H9 (cell line): Measurements from ENCODE around the gene GSS. TPM values are rescaled to one million over a fixed set of nuclear protein-coding genes. Genes with fewer than 3 reads are reported as not detected.
A peak's percentile ranks its signal among the peaks of the same experiment; 100 is the strongest.

Source experiments
- DNase-seq: peaks from one replicate; pipeline ENCODE4 v3.0.0-alpha.2; 2017
- H2AFZ ChIP-seq: one replicate; pipeline ENCODE4 v1.6.1; 2013; ENCODE audit warnings: mild to moderate bottlenecking, low read length, control low read depth, moderate library complexity
- H2AK5ac ChIP-seq: 2 replicates; pipeline ENCODE4 v1.6.1; 2013; ENCODE audit warnings: low read length, control low read depth, mixed read lengths; ENCODE audit not compliant: insufficient read length
- H2BK120ac ChIP-seq: one replicate; pipeline ENCODE4 v1.6.1; 2013; ENCODE audit warnings: low read depth, mild to moderate bottlenecking, low read length, control low read depth, inconsistent platforms; ENCODE audit not compliant: poor library complexity, severe bottlenecking
- H2BK12ac ChIP-seq: 2 replicates; pipeline ENCODE4 v1.6.1; 2013; ENCODE audit warnings: low read length, control low read depth, mixed read lengths, low read depth; ENCODE audit not compliant: insufficient read length
- H2BK15ac ChIP-seq: 2 replicates; pipeline ENCODE4 v1.6.1; 2013; ENCODE audit warnings: low read depth, low read length, control low read depth
- H2BK20ac ChIP-seq: one replicate; pipeline ENCODE4 v1.6.1; 2013; ENCODE audit warnings: low read depth, mild to moderate bottlenecking, low read length, control low read depth, inconsistent platforms; ENCODE audit not compliant: poor library complexity, severe bottlenecking
- H2BK5ac ChIP-seq: 2 replicates; pipeline ENCODE4 v1.6.1; 2013; ENCODE audit warnings: low read length, control low read depth, mixed read lengths; ENCODE audit not compliant: insufficient read length
- H3K14ac ChIP-seq: 2 replicates; pipeline ENCODE4 v1.6.1; 2013; ENCODE audit warnings: low read length, control low read depth; ENCODE audit not compliant: insufficient read depth
- H3K18ac ChIP-seq: 2 replicates; pipeline ENCODE4 v1.6.1; 2013; ENCODE audit warnings: low read depth, mild to moderate bottlenecking, mixed read lengths, low read length, control low read depth; ENCODE audit not compliant: insufficient read length
- H3K23ac ChIP-seq: 2 replicates; pipeline ENCODE4 v1.6.1; 2013; ENCODE audit warnings: low read length, control low read depth, mixed read lengths, low read depth; ENCODE audit not compliant: insufficient read length
- H3K23me2 ChIP-seq: 2 replicates; pipeline ENCODE4 v1.6.1; 2013; ENCODE audit warnings: low read depth, mild to moderate bottlenecking, mixed read lengths, low read length, control low read depth; ENCODE audit not compliant: insufficient read length, poor library complexity, severe bottlenecking
- H3K27ac ChIP-seq: 2 replicates; pipeline ENCODE4 v1.5.1; 2013; ENCODE audit warnings: low read length, control low read depth, mixed read lengths, low read depth; ENCODE audit not compliant: insufficient read length
- H3K27me3 ChIP-seq: 2 replicates; pipeline ENCODE4 v1.6.1; 2013; ENCODE audit warnings: low read length, control low read depth, inconsistent platforms; ENCODE audit not compliant: insufficient read depth
- H3K4ac ChIP-seq: 2 replicates; pipeline ENCODE4 v1.6.1; 2013; ENCODE audit warnings: low read depth, mild to moderate bottlenecking, control low read depth, inconsistent platforms, low read length, moderate library complexity
- H3K4me1 ChIP-seq: 2 replicates; pipeline ENCODE4 v1.6.1; 2013; ENCODE audit warnings: low read length, control low read depth, inconsistent platforms; ENCODE audit not compliant: insufficient read depth
- H3K4me2 ChIP-seq: 2 replicates; pipeline ENCODE4 v1.6.1; 2013; ENCODE audit warnings: low read length, control low read depth, mixed read lengths; ENCODE audit not compliant: insufficient read length, insufficient read depth
- H3K56ac ChIP-seq: 2 replicates; pipeline ENCODE4 v1.6.1; 2013; ENCODE audit warnings: low read depth, mild to moderate bottlenecking, mixed read lengths, low read length, control low read depth; ENCODE audit not compliant: insufficient read length
- H3K79me1 ChIP-seq: 2 replicates; pipeline ENCODE4 v1.6.1; 2013; ENCODE audit warnings: low read depth, mild to moderate bottlenecking, moderate library complexity, low read length, control low read depth, inconsistent platforms; ENCODE audit not compliant: insufficient read depth, poor library complexity, severe bottlenecking
- H3K79me2 ChIP-seq: 2 replicates; pipeline ENCODE4 v1.6.1; 2013; ENCODE audit warnings: low read length, control low read depth, inconsistent platforms; ENCODE audit not compliant: insufficient read depth
- H3K9ac ChIP-seq: 2 replicates; pipeline ENCODE4 v1.6.1; 2013; ENCODE audit warnings: low read length, control low read depth, mixed read lengths; ENCODE audit not compliant: insufficient read length; ENCODE audit errors: extremely low read depth
- H3K9me3 ChIP-seq: one replicate; pipeline ENCODE4 v1.6.1; 2013; ENCODE audit warnings: low read depth, low read length, inconsistent platforms; ENCODE audit not compliant: control insufficient read depth
- H3T11ph ChIP-seq: one replicate; pipeline ENCODE4 v1.6.1; 2013; ENCODE audit warnings: mild to moderate bottlenecking, low read length, control low read depth, inconsistent platforms
- H4K20me1 ChIP-seq: one replicate; pipeline ENCODE4 v1.6.1; 2013; ENCODE audit not compliant: control insufficient read depth, insufficient read length, insufficient read depth
- H4K5ac ChIP-seq: 2 replicates; pipeline ENCODE4 v1.6.1; 2013; ENCODE audit warnings: low read depth, mild to moderate bottlenecking, mixed read lengths, low read length, control low read depth; ENCODE audit not compliant: insufficient read length
- H4K8ac ChIP-seq: replicated peaks from 2 replicates; pipeline ENCODE4 v1.6.1; 2013; ENCODE audit warnings: low read length, control low read depth, mixed read lengths, low read depth; ENCODE audit not compliant: insufficient read length
- H4K91ac ChIP-seq: 2 replicates; pipeline ENCODE4 v1.6.1; 2013; ENCODE audit warnings: low read depth, mild to moderate bottlenecking, moderate library complexity, mixed read lengths, low read length, control low read depth; ENCODE audit not compliant: insufficient read length
- H3K27ac Mint-ChIP-seq, 3 experiments: 2 replicates in 2 of 3; 3 replicates in 1 of 3; pipeline ENCODE4 v1.8.0; 2020 to 2021; ENCODE audit warnings: mixed read lengths in 3 of 3, mild to moderate bottlenecking in 1 of 3, moderate library complexity in 1 of 3
- H3K27me3 Mint-ChIP-seq: 2 replicates; pipeline ENCODE4 v1.8.0; 2021; ENCODE audit warnings: low read depth, mild to moderate bottlenecking, moderate library complexity, mixed read lengths
- H3K36me3 Mint-ChIP-seq, 3 experiments: 2 replicates in 2 of 3; 3 replicates in 1 of 3; pipeline ENCODE4 v1.8.0; 2020 to 2021; ENCODE audit warnings: low read depth in 3 of 3, mixed read lengths in 3 of 3; ENCODE audit not compliant: insufficient read depth in 1 of 3
- H3K4me1 Mint-ChIP-seq, 2 experiments: 2 replicates each; pipeline ENCODE4 v1.8.0; 2020; ENCODE audit warnings: mixed read lengths in 2 of 2
- H3K4me3 Mint-ChIP-seq, 2 experiments: 2 replicates in 1 of 2; 3 replicates in 1 of 2; pipeline ENCODE4 v1.8.0; 2020 to 2021; ENCODE audit warnings: mild to moderate bottlenecking in 2 of 2, mixed read lengths in 2 of 2, moderate library complexity in 1 of 2
- H3K9me3 Mint-ChIP-seq, 2 experiments: 2 replicates in 1 of 2; 3 replicates in 1 of 2; pipeline ENCODE4 v1.8.0; 2020; ENCODE audit warnings: mild to moderate bottlenecking in 2 of 2, mixed read lengths in 2 of 2, moderate library complexity in 1 of 2
- CTCF ChIP-seq: fragments of 200-600 bp; sonication (generic); conservative IDR thresholded peaks from 3 replicates; pipeline ENCODE4 v1.8.0; 2021; ENCODE audit warnings: antibody characterized with exemption, mild to moderate bottlenecking
- WGBS: extraction: QIAGEN DNeasy Blood & Tissue Kit; methylation state at CpG from one replicate; pipeline ENCODE4 v1.1.7; 2013; ENCODE audit warnings: missing lambda C conversion rate, low lambda C conversion rate, mixed read lengths; ENCODE audit not compliant: insufficient read length; ENCODE audit errors: extremely low coverage; 5-methylcytosine and 5-hydroxymethylcytosine counted together
- total RNA-seq: library from RNA; stranded (reverse); gene quantifications from 2 replicates; pipeline ENCODE4 v1.2.1, GENCODE V29; 2021

Gene GSS
- total RNA-seq, 1 experiment from 2014 or later: 48.5 TPM

GRCh38 chr20:34965051-34965450, 9.4 kb upstream of the GSS start:
- no peak overlapping the region for H2BK20ac ChIP-seq
- no peak overlapping the region for H3K18ac ChIP-seq
- H3K9ac ChIP-seq: no peak overlapping the region
- no peak overlapping the region for H3K23ac ChIP-seq
- no peak overlapping the region for H2BK120ac ChIP-seq
- no peaks in the 10 kb centered on the region for H3K23me2 ChIP-seq
- no CpG with 5 or more reads among the region's 5 CpGs for WGBS
- no peak for DNase-seq
- no peak overlapping the region for H3K27ac ChIP-seq
- Mint-ChIP-seq H3K27me3 (no peaks in the 10 kb centered on the region; the same call in 1 of the 2 replicates), H3K9me3 (no peaks in the 10 kb centered on the region), H3K36me3 (no peaks in the 10 kb centered on the region), H3K27ac (peak overlapping the region in 1 of 3 experiments; percentile 56; a peak in 1 of 7 replicates), H3K4me3 (no peak overlapping the region), H3K4me1 (peaks cover 22% of the 10 kb centered on the region in 2 experiments)
- no peaks in the 10 kb centered on the region for H3K4me1 ChIP-seq
- H4K8ac ChIP-seq: no peak overlapping the region
- H2AK5ac ChIP-seq: no peak overlapping the region
- H4K91ac ChIP-seq: no peak overlapping the region
- H4K20me1 ChIP-seq: no peaks in the 10 kb centered on the region
- H3K79me2 ChIP-seq: no peaks in the 10 kb centered on the region
- no peak overlapping the region; the same call in 1 of the 2 replicates for H3K14ac ChIP-seq
- H3K79me1 ChIP-seq: no peaks in the 10 kb centered on the region
- H2BK5ac ChIP-seq: no peak overlapping the region
- H3K9me3 ChIP-seq: no peaks in the 10 kb centered on the region
- H2BK12ac ChIP-seq: no peak overlapping the region
- H4K5ac ChIP-seq: no peak overlapping the region
- no peak overlapping the region for H3K4ac ChIP-seq
- no peak overlapping the region for H3T11ph ChIP-seq
- no peak for TF ChIP-seq CTCF
- H3K4me2 ChIP-seq: no peak overlapping the region
- H3K56ac ChIP-seq: no peak overlapping the region
- H2BK15ac ChIP-seq: no peak overlapping the region
- H3K27me3 ChIP-seq: no peaks in the 10 kb centered on the region
- H2AFZ ChIP-seq: no peak overlapping the region
